Prostate gland (tissue), 2 donors: ENCODE measurements around the gene PTPRK. TPM values are rescaled to one million over a fixed set of nuclear protein-coding genes. Genes with fewer than 3 reads are reported as not detected.

Source experiments
- DNase-seq: peaks from one replicate; pipeline ENCODE4 v3.0.0-alpha.2; 2019; ENCODE audit warnings: low spot score
- H3K27ac ChIP-seq, 2 donors: fragments of 200-600 bp; sonication (generic); 2 replicates each; pipeline ENCODE4 v1.5.1; 2017 to 2019
- H3K27me3 ChIP-seq: fragments of 200-600 bp; sonication (generic); replicated peaks from 2 replicates; pipeline ENCODE4 v1.5.1; 2019; ENCODE audit not compliant: insufficient read depth
- H3K36me3 ChIP-seq, 2 donors: fragments of 200-600 bp; sonication (generic); 1 replicate in 1 of 2; 2 replicates in 1 of 2; pipeline versions ENCODE4 v1.5.1 to v1.8.1; 2017 to 2019
- H3K4me1 ChIP-seq: fragments of 200-600 bp; sonication (generic); replicated peaks from 2 replicates; pipeline ENCODE4 v1.5.1; 2019
- H3K4me3 ChIP-seq, 2 donors: fragments of 200-600 bp; sonication (generic); 2 replicates each; pipeline ENCODE4 v1.5.1; 2017 to 2019
- H3K9me3 ChIP-seq: fragments of 200-600 bp; sonication (generic); 2 replicates; pipeline ENCODE4 v1.5.1; 2017
- CTCF ChIP-seq, 4 experiments: fragments of 200-600 bp in 2 of 4; fragments of 450-650 bp in 2 of 4; sonication (generic) in 2 of 4; IDR thresholded peaks; 1 replicate in 3 of 4; 2 replicates in 1 of 4; pipeline ENCODE4 v1.5.1; 2016 to 2019; ENCODE audit warnings: antibody characterized with exemption in 4 of 4, mild to moderate bottlenecking in 2 of 4, moderate library complexity in 2 of 4
- POLR2A ChIP-seq: fragments of 450-650 bp; IDR thresholded peaks from one replicate; pipeline ENCODE4 v1.6.1; 2016; ENCODE audit warnings: antibody characterized with exemption, mild to moderate bottlenecking
- POLR2AphosphoS5 ChIP-seq: sonication (generic); formaldehyde crosslinking; IDR thresholded peaks from one replicate; pipeline ENCODE4 v1.6.1; 2017; ENCODE audit warnings: antibody characterized with exemption
- WGBS: methylation state at CpG from one replicate; pipeline ENCODE4 v1.1.5; 2018; 5-methylcytosine and 5-hydroxymethylcytosine counted together
- intact Hi-C: fragments of 100-400 bp; cut with DNase I; formaldehyde crosslinking; loops from one replicate; pipeline ENCODE4 v1.14.2; 2022
- total RNA-seq, 2 donors: library from RNA; depleted of rRNA; stranded (reverse); fragments of >200 nt; gene quantifications; one replicate each; pipeline ENCODE4 v1.1.0, GENCODE V29; 2016

PTPRK gene
- total RNA-seq, 2 donors from 2014 or later = 32.0 to 64.6 TPM

GRCh38 chr6:128361378-128361777, 159.0 kb downstream of the PTPRK start:
- Histone ChIP-seq H3K36me3 (no peaks in the 10 kb centered on the region), H3K27ac (no peak overlapping the region), H3K4me1 (no peaks in the 10 kb centered on the region), H3K4me3 (no peak overlapping the region), H3K9me3 (no peaks in the 10 kb centered on the region), H3K27me3 (no peaks in the 10 kb centered on the region)
- no peak for DNase-seq
- intact Hi-C loops = no loop called here
- TF ChIP-seq POLR2AphosphoS5 (no peak), CTCF (IDR thresholded peaks at IDR 0.05) (no peak), POLR2A (no peak)
- 96% methylated on average over 2 of the region's 2 CpGs for WGBS

- no peak for TF ChIP-seq POLR2AphosphoS5
- no peak for TF ChIP-seq CTCF (IDR thresholded peaks at IDR 0.05)
- TF ChIP-seq POLR2A = no peak
- Histone ChIP-seq H3K36me3 (no peaks in the 10 kb centered on the region), H3K4me1 (no peaks in the 10 kb centered on the region), H3K4me3 (no peak overlapping the region), H3K27ac (no peak overlapping the region), H3K27me3 (no peaks in the 10 kb centered on the region), H3K9me3 (no peaks in the 10 kb centered on the region)
- intact Hi-C loops = no loop called here
- no peak for DNase-seq
- 55% methylated on average over 3 of the region's 3 CpGs for WGBS
Observed at GRCh38 chr6:128358244-128358776, 162.1 kb downstream of the PTPRK start.

GRCh38 chr6:128357392-128358130, 162.8 kb downstream of the PTPRK start:
- Histone ChIP-seq H3K27ac (no peak overlapping the region), H3K36me3 (no peaks in the 10 kb centered on the region), H3K4me3 (no peak overlapping the region), H3K9me3 (no peaks in the 10 kb centered on the region), H3K27me3 (no peaks in the 10 kb centered on the region), H3K4me1 (no peaks in the 10 kb centered on the region)
- 65% methylated on average over 3 of the region's 3 CpGs for WGBS
- no peak for DNase-seq
- intact Hi-C loops = no loop called here
- TF ChIP-seq CTCF (IDR thresholded peaks at IDR 0.05) = no peak
- no peak for TF ChIP-seq POLR2AphosphoS5
- TF ChIP-seq POLR2A = no peak

GRCh38 chr6:128352366-128352765, 168.0 kb downstream of the PTPRK start:
- no peak for DNase-seq
- Histone ChIP-seq H3K4me3 (no peak overlapping the region), H3K4me1 (no peaks in the 10 kb centered on the region), H3K36me3 (no peaks in the 10 kb centered on the region), H3K9me3 (no peaks in the 10 kb centered on the region), H3K27me3 (no peaks in the 10 kb centered on the region), H3K27ac (no peak overlapping the region)
- TF ChIP-seq POLR2AphosphoS5 (no peak), CTCF (IDR thresholded peaks at IDR 0.05) (no peak), POLR2A (no peak)
- WGBS = 100% methylated on average over 1 of the region's 1 CpG
- intact Hi-C loops = no loop called here

GRCh38 chr6:128351255-128351514, 169.2 kb downstream of the PTPRK start:
- Histone ChIP-seq H3K4me3 (no peak overlapping the region), H3K9me3 (no peaks in the 10 kb centered on the region), H3K4me1 (no peaks in the 10 kb centered on the region), H3K27ac (no peak overlapping the region), H3K27me3 (no peaks in the 10 kb centered on the region), H3K36me3 (no peaks in the 10 kb centered on the region)
- DNase-seq = no peak
- 46% methylated on average over 2 of the region's 2 CpGs for WGBS
- TF ChIP-seq POLR2A = no peak
- intact Hi-C loops = no loop called here
